SU-DHL-6 (cell line): ENCODE results near the gene MARK1.

Experiments
- CTCF ChIP-seq: fragments of 200-600 bp; sonication (generic); IDR thresholded peaks from one replicate; pipeline ENCODE4 v1.5.1; 2017; ENCODE audit warnings: antibody characterized with exemption, mild to moderate bottlenecking, low read length, moderate library complexity; ENCODE audit not compliant: insufficient read depth, poor library complexity, severe bottlenecking
- EZH2phosphoT487 ChIP-seq: fragments of 200-600 bp; sonication (generic), shearing (Covaris generic); conservative IDR thresholded peaks from 2 replicates; pipeline ENCODE4 v1.6.1; 2018; ENCODE audit warnings: mild to moderate bottlenecking, antibody characterized with exemption, low read length, moderate library complexity, mixed read lengths

- no peak for TF ChIP-seq CTCF
- TF ChIP-seq EZH2phosphoT487: no peak
These were observed 170.7 kb downstream of the MARK1 start for GRCh38 chr1:220698607-220699016.
